NCI-H460 (cell line): Measurements from ENCODE around the gene MEMO1. TPM values are rescaled to one million over a fixed set of nuclear protein-coding genes. Genes with fewer than 3 reads are reported as not detected.
"Not testable (repeated sequence)": the region's sequence is repeated elsewhere in the genome, so short reads cannot be mapped to it uniquely, and the experiment has no call there.

ENCODE experiments used
- DNase-seq: peaks from one replicate; pipeline ENCODE4 v3.0.0-alpha.2; 2016; ENCODE audit warnings: low read depth; ENCODE audit errors: extremely low read depth
- total RNA-seq: library from RNA; depleted of rRNA; stranded (reverse); fragments of >200 nt; shearing (Covaris generic); gene quantifications from 2 replicates; pipeline ENCODE4 v1.2.3, GENCODE V29; 2014

Gene MEMO1
- total RNA-seq, 1 experiment from 2014 or later: 59.2 TPM

DNA sequence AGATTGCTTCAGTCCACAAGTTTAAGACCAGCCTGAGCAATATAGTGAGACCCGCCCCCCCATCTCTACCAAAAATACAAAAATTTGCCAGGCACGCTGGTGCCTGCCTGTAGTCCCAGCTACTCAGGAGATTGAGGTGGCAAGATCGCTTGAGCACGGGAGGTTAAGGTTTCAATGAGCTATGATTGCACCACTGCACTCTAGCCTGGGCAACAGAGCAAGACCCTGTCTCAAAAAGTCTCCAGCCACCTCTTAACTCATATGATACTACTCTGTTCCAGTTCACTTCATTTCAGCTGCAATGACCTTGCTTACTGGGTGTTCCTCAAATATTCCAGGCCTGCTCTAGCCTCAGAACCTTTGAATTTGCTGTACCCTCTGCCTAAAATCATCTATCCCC, 11.4 kb downstream of the MEMO1 start:
- DNase-seq: no peak

DNA sequence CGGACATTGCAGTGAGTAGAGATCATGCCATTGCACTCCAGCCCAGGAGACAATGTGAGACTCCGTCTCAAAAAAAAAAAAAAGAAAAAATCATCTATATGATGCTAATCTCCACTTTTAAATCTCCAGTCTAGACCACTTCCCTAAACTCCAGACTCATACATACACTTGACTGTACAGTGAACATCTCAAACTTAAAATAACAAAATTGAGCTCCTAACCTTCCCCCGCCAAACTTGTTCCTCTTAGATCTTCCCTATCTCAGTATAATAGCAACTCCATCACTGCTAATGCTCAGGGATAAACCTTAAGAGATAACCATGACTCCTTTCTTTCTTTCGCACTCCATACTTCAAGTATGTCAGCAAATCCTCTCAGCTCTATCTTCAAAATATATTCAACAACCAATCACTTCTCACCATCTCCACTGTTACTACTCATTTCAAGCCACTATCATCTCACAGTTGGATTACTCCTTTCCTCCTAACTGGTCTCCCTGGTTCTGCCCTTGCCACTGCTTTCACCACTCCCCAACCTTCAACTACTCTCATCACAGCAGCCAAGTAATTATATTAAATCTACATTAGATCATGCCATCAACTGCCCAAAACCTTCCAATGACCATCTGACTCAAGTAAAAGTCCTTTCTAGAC, 12.0 kb downstream of the MEMO1 start:
- no peak for DNase-seq

DNA sequence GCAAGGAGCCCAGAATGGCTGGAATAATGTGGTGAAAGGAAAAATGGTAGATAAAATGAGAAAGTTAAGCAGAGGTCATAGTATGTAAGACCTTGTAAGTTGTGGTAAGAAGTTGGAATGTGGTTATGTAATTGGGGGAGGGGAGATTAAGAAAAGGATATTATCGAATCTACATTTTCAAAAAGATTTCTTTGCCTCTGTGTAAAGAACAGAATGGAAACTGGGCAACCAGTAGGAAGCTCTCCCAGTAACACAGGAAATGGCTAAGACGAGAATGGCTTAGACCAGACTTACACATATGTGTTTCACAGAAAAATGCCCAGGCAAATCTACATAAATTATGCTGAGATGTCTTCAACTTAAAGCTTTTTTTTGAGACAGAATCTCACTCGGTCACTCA, 13.2 kb downstream of the MEMO1 start:
- DNase-seq: no peak

DNA sequence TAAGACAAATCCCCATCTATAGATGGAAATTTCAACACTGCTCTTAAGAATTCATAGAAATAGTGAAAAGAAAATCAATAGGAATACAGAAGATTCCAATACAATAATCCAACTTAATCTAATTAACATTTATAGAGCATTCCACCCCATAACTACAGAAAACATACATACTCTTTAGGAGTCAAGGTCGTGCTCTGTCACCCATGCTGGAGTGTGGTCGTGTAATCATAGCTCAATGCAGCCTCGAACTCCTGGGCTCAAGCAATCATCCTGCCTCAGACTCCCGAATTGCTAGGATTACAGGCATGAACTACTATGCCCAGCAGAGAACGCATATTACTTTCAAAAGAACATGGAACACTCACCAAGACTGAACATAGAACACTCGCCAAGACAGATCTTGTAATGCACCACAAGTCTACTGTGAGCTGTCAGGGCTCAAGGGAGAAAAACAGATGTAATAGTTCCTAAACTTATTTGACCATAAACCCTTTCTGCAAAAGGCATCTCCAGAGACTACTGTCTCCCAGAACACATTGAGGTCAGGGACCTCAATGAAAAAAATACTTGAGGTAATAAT, 14.1 kb downstream of the MEMO1 start:
- DNase-seq: no peak

DNA sequence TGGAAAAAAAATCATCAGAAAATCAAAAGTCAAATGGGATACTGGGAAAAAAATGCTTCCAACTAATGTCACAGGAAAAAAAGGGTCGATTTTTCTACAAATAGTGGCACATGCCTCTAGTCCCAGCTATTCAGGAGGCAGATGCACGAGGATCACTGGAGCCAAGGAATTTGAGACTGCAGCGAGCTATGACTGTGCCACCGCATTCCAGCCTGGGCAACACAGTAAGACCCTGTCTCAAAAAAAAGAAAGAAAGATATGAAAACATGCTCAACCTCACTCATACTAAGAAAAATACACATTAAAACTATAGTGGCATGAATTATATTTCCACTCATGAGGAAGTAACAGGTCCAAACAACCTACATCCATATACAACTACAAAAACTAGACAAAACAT, 17.9 kb downstream of the MEMO1 start:
- no peak for DNase-seq

DNA sequence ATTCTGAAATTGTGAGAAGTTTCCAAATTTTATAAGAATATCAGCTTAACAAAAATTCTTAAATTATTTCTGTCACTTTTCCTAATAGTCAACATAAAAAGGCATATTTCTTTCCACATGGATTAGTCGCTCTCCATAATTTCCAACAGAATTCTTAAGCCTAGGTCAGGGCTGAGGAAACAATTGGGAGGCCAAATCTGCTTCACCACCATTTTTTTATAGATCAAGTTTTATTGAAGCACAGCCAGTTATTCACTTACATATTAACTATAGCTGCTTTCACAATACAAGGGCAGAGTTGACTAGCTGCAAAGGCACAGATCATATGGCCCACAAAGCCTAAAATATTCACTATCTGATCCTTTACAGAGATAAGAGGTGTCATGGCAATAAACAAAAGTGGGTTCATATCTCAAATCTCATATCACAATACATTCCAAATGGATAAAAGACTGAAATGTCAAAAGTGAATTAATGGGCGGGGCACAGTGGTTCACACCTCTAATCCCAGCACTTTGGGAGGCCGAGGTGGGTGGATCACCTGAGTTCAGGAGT, 18.7 kb downstream of the MEMO1 start:
- DNase-seq: no peak

DNA sequence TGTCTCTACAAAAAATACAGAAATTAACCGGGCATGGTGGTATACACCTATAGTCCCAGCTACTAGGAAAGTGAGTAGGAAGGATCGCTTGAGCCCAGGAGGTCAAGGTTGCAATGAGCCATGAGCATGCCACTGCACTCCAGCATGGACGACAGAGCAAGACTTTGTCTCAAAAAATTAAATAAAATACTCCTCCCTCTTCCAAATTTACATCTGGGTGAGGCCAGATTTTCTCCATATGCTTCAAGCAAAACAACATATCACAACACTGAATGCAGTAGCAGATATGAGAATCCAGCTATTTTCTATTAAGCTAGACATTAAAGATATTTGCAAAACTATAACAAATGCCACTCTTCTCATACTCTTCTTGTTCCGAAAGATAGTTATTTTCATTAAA, 20.9 kb downstream of the MEMO1 start:
- DNase-seq: no peak

DNA sequence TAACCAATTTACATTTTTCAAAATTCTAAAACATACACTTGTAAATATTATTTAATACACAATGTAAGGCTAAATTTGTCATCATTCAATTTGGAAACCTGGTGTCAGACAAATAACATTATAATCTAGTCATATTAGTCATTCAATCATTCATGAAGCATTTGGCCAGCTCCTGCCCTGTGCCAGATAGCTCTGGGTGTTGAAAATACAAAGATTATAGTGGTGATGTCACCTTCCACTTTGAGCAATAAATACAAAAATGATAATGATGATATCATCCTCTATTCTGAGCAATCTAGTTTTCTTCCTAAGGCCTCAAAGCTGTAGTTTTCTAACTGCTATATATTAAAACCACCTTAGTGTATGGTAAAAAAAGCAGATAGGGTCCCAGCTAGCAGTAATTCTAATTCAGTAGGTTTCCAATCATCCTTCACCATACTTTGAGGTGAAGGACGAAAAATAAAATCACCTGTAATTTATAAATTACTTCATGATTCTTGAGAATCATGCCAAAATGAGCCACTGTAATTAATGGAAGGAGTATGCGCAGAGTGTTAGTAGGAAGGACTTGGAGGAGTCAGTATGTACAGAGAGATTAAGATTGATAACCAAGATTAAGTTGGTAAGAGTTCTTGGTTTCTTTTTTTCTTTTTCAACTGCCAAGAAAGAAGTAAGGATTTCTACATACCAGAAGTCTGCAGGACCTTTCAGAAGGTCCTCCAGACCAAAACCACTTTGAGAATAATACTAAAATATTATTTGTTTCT, 23.2 kb downstream of the MEMO1 start:
- no peak for DNase-seq

DNA sequence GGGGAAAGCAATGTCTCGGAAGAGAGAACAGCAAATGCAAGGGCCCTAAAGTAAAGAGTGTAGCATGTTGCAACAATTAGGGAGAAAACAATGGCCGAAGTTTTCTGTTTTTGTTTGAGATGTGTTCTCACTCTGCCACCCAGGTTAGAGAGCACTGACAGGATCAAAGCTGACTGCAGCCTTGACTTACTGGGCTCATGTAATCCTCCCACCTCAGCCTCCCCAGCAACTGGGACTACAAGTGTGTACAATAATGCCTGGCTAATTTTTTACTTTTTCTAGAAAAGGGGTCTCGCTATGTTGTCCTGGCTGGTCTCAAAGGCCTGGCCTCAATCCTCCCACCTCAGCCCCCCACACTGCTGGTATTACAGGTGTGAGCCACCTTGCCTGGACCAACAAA, 23.9 kb downstream of the MEMO1 start:
- DNase-seq: no peak

DNA sequence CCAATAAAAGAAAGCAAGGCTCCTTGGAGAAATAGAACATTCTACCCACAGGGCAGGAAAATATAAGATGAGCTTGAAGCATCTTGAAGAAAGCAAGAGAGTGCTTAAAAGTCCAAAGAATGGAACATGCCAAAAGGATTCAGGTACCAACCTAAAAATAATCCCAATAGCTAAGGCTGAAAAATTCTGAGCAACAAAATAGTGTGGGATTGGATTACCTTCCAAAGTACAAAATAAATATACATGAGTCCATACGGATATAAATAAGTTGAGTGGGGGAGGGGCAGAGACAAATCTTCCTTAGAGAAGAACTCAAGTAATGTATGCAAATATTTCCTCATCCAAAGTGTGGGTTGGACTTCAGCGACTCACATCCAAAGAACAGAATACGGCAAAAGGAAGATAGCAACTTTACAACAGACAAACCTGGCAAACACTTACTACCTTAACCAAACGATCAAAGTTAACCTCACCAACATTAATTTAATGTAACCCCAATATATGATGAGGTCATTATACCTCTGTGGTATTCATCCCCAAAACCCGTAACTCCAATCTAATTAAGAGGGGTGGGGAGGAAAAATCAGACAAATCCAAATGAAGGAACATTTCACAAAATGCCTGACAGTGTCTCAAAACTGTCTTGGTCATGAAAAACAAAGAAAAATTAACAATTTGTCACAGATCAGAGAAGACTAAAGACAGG, 26.9 kb downstream of the MEMO1 start:
- no peak for DNase-seq

DNA sequence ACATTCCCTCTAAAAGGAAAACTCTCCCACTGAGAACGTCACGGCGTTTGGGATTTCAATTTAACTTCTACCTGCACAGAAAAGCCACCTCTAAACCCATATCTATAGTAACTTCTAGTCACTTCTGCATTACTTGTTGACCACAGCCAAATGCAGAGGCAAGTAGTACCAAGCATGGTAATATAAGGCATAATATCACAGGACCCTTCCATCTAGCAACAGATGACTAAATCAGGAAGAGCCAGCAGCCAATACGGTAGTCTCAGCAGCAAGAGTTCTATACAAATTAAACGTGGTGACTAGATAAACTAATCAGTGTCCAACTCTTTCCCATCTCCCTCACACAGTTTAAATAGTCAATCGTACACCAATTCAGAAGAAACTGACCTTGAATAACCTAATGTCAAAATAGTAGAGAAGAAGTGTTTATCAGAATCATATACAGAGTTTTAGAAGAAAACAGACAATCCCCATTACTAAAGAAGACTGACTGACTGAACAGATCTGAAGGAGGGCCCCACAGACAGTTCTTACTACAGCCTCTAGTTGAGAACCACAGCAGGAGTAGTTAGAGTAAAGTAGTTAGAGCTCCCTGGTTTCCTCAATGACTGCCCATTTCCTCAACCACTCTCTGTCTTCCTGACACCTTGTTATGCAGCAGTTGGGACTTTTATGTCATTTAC, 30.0 kb downstream of the MEMO1 start:
- peak; percentile 17 for DNase-seq

DNA sequence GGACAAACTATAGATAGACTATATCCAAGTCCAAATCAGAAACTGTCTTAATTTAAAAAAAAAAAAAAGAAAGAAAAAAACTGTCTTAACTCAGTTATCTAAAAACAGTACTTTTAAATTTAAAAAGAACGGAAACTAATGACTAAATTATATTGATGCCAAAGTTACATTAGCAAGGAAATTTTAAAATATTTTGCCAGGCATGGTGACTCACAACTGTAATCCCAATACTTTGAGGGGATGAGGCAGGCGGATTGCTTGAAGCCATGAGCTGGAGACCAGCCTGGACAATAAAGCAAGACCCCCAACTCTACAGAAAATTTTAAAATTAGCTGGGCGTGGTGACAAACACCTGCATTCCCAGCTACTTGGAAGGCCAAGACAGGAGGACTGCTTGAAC, 30.9 kb downstream of the MEMO1 start:
- no peak for DNase-seq

DNA sequence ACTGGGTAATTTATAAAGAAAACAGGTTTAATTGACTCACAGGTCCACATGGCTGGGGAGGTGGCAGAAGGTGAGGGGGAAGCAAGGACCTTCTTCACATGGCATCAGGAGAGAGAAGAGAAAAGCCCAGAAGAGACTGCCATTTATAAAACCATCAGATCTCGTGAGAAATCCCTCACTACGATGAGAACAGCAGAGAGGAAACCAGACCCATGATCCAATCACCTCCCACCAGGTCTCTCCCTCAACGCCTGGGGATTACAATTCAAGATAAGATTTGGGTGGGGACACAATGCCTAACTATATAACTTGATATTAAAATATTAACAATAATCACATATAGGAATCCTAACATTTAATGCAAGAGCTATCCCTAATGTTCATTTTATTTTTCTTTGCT, 31.8 kb downstream of the MEMO1 start:
- DNase-seq: no peak

DNA sequence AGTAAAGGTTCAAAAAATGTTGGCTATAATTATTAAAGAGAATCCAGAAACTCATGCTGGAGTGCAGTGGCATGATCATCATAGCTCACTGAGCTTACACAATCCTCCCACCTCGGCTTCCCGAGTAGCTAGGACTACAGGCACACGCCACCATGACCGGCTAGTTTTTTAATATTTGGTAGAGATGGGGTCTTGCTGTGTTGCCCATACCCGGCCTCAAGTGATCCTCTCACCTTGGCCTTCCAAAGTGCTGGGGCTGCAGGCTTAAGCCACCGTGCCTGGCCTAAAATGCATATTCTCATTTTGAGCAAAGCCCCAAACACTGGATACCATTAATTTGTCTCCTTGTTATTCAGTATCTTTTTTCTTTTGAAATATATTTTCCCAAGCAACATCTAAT, 32.4 kb downstream of the MEMO1 start:
- DNase-seq: no peak

DNA sequence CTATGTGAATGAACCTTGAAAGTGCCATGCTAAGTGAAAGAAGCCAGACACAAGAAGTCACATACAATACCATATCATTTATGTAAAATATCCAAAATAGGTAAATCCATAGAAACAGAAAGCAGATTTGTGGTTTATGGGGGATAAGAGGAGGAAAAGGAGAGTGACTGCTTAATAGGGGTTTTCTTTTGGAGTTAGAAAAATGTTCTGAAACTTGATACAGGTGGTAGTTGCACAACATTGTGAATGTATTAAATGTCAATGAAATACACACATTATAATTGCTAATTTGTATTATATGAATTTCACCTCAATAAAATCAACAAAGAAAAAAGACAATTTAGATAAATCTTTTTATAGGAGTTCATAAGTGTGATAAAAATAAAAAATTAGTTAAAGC, 37.1 kb downstream of the MEMO1 start:
- DNase-seq: no peak

DNA sequence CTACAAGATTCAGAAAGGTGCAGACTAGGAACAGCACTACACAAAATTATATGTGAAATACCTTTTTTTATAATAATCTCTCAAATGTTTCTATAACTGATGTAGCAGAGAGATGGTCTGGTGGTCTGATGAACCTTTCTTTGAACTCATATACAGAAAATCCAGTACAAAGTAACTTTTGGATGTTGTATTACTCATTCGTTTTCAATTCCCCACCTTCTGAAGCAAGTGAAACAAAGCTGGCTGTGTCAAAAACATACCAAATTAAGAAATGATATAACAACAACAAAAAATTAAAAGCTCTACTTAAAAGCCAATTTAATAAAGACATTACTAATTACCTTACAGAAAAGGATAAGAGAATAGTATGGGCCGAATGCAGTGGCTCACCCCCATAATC, 38.7 kb downstream of the MEMO1 start:
- no peak for DNase-seq

DNA sequence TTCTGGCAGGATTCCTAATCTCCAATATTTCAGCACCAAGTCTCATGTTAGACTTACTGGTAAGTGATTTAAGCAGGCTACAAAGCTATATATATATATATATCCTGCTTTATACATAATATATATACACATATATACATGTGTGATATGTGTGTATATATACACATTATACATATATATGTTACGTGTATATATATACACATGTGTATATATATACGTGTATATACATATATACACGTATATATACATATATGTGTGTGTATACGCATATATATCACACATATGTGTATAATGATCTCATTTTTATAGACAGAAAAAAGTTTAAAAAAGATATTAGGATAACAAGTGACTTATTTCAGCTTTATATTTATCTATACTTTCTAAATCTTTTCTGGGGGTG, 41.6 kb downstream of the MEMO1 start:
- DNase-seq: no peak

DNA sequence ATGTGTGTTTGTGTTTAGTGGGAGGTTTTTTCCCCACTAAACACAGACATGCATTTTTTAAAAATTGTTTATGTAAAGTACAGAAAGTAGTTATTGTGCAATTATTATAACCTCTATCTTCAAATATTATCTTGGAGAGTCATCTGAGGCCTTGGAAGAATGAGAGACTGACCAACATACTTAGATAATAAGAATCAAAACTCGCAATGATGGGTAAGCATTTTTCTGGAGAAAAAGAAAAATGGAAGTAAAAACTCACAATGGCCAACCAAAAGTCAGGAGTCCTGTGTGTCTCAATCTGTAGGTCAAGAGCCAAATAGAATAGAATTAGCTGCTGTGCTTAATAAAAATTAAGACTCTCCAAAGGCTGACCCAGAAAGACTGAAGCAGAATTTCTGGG, 43.0 kb downstream of the MEMO1 start:
- DNase-seq: no peak

DNA sequence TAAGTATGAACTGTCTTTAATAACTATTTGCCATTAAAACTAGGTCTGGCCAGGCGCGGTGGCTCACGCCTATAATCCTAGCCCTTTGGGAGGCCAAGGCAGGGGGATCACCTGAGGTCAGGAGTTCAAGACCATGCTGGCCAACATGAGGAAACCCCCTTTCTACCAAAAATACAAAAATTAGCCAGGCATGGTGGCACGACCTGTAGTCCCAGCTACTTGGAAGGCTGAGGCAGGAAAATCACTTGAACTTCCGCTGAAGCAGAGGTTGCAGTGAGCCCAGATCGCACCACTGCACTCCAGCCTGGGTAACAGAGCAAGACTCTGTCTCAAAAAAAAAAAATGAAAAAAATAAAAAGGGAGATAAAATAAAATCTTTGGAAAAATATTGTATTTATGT, 44.4 kb downstream of the MEMO1 start:
- not testable (repeated sequence) for DNase-seq

DNA sequence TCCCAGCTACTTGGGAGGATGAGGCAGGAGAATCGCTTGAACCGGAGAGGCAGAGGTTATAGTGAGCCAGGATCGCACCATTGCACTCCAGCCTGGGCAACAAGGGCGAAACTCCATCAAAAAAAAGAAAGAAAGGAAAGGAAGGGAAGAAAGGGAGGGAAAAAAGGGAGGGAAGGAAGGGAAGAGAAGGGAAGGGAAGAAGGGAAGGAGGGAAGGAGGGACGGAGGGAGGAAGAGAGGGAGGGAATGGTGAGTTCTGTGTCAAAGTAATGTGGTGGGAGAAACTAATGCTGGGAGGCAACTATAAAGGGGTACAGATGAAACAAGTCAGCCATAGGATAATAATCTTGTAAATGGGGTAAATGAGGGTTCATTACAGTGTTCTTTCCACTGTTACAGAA, 45.7 kb downstream of the MEMO1 start:
- DNase-seq: no peak
